Erythroblast (primary cell): Measurements from ENCODE around the gene C1orf216.
"Not testable (repeated sequence)": the region's sequence is repeated elsewhere in the genome, so short reads cannot be mapped to it uniquely, and the experiment has no call there.

Experiments used
- DNase-seq, 2 experiments: peaks; one replicate each; lab custom pipeline; 2025; lab: John Stamatoyannopoulos, UW
- GATA1 ChIP-seq: IDR thresholded peaks from 2 replicates; pipeline ENCODE4 v1.6.1; 2011; ENCODE audit warnings: low read depth, mild to moderate bottlenecking, control low read depth, low read length, moderate library complexity
- POLR2A ChIP-seq: IDR thresholded peaks from 2 replicates; pipeline ENCODE4 v1.6.1; 2011; ENCODE audit warnings: mild to moderate bottlenecking, low read length

C1orf216 gene

DNA sequence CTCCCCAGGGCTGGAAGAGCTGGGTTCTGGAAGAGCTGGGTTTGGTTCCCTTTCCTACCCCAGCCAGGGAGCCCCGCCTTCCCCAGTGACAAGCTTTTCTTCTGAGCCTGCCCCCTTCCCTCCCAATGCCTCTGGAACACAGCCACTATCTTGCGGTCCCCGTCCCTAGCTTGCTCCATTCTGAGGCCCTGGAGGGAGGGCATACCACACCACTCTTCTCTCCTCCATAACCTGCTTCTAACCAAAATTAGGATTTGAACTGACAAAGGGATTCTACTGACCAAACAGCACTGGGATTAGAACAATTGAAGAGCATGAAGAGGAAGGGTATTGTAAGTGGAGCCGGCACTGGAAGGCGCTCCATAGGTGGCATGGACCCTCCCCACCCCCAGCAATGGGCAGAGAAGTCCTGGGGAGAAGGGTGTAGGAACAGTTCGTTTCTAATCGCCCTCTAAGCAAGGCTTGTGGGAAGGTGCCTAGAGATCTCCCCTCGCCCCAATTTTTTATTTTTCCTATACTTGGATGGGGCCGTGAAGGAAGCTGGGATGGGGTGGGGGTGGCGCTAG, 690 bp downstream of the C1orf216 start:
- TF ChIP-seq GATA1 (no peak), POLR2A (peak; percentile 35)
- peak; percentile 67 for DNase-seq

DNA sequence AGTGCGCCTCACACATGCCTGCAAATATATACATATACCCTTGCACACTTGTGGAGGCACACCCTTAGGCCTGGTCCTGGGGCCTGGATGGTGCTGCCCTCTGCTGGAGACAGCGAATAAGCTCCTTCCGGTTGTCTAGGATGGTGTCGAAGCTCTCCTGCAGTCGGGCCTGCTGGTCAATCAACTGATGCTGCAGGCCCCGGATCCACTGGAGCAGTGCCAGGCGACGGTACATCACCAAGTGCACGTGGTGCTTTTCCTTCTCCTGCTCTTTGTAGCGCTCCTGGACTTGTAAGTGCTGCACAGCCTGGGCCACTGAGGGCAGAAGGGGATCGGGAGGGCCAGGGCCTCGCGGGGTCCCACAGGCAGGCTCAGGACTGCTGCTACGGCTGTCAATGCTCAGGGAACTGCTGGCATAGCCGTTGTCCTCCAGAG, 3.1 kb downstream of the C1orf216 start:
- peak; percentile 84 to 89 for DNase-seq
- no peak for TF ChIP-seq GATA1
- no peak for TF ChIP-seq POLR2A

DNA sequence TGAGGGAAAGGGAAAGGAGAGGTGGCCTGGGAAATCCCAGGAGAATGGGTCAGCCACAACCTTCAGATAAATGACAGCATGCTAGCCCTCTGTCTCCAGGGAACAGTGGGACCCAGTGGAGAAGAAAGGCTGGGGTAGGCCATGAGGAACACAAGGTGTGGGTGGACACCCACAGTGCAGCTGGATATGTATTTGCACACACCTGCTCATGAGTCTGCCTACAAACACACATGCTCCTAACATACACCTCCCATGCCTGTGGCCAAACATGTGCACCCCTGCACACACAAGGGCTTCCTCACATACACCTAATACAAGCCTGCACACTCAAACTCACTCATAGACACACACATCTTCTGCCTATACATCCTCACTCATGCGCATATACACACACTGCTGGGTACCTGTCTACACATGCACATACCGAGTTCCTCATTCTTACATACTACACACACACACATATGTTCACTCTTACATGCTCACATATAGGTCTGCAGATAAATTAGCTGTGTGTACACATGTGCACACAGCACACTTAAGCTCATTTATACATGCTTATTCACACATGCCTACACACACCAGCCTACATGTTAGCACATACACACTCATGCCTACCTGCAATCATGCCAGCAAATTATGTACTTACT, 3.6 kb downstream of the C1orf216 start:
- no peak for DNase-seq

DNA sequence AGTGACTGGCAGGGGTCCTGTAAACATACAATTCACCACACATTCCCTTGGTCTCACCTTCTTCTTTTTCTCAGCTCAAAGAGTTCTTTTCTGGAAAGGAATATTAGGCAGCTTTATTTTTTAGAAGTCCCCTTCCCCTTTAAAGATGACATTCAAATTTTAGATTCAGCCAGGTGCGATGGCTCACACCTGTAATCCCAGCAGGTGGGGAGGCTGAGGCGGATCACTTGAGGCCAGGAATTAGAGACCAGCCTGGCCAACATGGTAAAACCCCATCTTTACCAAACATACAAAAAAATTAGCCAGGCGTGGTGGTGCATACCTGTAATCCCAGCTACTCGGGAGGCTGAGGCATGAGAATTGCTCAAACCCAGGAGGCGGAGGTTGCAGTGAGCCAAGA, 7.6 kb downstream of the C1orf216 start:
- DNase-seq = not testable (repeated sequence)

More for the DNA sequence above, 3.6 kb downstream of the C1orf216 start:
- no peak for TF ChIP-seq GATA1
- TF ChIP-seq POLR2A = no peak

DNA sequence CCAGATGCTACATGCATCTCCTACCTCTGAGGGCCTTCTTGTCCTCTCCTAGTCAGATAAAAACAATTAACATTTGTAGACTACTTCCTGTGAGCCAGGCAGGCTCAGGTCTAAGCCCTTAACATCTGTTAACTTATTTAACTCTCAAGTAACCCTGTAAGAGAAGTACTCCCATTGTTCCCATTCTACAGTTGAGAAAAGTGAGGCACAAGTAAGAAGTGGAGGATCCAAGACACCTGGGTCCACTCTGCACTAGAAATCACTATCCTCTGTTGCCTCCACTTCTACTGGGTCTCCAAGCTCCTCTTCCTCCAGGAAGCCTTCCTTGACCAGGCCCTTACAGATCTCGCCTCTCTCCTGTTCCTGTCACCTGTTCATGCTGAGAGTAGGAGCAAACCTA, 9.7 kb downstream of the C1orf216 start:
- DNase-seq = no peak
- TF ChIP-seq POLR2A (no peak), GATA1 (no peak)

DNA sequence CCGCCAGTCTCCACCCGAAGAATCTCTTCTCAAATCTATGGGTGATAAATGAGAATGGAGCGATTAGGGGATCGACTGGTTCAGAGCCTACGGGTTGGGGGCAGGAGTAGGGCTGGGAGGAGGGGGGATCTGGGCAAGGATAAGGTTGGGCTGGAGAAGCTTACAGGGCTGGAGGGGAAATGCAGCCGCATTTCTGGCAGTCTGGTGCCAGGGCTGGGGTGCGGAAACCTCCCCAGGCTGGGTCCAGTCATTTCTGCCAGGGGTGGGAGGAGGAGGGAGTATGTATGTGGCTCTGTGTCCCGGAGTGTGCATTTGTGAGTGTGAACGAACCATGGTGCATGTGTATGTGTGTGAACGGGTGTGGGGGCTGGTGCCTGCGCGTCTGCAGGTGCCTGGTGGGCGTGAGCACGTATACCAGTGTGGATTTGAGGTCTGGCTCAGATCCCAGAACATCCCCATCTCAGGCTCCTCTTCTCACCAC, 10.2 kb downstream of the C1orf216 start:
- TF ChIP-seq GATA1 (no peak), POLR2A (no peak)
- DNase-seq = no peak

DNA sequence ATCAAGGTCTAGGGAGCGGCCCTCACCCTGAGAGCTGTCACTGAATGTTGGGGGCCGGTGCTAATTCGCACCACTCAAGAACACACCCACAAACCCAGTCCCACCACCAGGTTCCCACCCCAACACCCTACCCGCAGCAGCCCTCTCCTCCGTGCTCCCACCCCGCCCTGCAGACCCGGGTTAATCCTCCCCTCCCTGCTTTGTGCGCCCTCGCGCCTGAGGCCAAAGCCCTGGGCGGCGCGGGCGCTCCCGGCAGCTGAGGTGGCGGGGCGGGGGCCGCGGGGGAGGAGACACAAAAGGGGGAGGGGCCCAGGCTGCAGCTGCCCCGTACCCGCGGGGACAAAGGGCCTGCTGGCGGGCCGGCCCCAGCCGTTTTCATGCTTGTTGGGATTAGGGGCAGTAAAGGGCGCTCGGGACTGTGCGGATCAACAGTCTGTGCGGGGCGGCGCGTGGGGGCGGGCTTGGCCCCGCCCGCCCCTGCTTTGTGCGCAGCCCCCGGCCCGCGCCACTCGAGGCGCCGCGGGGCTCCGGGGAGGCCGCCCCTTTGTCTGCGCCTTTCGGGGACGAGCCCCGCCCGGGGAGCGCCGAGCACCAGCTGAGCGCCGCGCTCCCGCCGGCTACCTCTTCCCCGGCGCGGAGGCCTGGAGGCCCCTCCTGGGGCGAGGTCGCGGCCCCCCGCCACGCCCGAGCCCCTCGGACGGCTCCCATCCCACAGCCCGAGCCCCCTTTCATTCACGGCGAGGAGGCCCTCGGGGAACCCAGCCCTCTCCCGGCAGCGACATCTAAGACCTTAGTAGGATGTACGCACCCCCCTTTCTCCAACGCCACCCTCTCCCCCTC, 10.9 kb downstream of the C1orf216 start:
- peak; percentile 11 to 19 for DNase-seq

DNA sequence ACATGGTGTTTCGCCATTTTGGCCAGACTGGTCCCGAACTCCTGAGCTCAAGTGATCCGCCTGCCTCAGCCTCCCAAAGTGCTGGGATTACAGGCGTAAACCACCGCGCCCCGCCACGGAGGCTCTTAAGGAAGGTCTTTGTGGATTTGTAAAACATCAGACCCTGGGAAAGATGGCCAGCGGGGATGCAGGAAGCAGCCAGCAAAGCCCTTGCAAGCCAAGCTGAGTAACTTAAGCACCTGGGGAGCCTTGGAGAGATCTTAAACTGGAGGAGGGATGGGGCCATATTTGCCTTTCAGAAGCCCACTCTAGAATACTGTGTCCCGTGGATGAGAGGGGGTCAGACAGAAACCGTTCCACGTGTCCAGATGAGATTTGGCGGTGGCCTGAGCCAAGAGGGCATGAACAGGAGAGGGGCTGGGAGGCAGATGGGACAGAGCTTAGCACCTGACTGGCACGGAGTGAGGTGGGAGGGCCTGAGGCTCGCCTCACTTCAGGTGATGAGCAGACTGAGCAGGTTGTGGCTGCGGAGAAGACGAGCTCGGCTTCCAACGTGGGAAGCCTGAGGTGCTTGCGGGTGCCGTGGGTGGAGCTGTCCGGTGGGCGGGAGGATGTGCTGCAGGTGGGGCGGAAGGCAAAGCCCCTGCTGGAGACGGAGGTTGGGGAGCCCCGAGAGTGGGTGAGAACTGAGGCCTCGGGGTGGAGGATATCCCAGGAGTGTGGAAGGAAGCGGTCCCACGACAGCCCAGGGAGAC, 11.7 kb downstream of the C1orf216 start:
- DNase-seq = no peak
- no peak for TF ChIP-seq POLR2A
- TF ChIP-seq GATA1 = no peak

More for the DNA sequence above, 10.9 kb downstream of the C1orf216 start:
- no peak for TF ChIP-seq POLR2A

DNA sequence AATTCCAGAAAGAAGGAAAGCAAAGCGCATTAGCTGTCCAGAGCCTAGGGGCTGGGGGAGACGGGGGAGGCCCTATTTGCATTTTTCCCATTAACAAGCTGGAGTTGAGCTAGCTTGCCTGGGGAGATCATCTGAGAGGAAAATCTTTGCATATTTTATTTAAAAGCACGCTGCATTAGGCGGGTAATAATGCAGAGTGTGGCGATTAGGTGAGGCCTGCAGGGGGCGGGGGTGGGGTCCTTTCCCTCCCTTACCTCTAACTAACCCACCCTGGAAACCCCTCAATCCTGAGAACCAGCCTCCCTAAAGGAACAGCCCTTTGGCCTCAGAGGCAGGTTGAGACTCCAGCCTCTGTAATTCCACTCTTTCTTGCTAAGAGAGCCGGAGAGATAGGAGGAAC, 16.2 kb downstream of the C1orf216 start:
- TF ChIP-seq GATA1 (no peak), POLR2A (no peak)
- DNase-seq = no peak

DNA sequence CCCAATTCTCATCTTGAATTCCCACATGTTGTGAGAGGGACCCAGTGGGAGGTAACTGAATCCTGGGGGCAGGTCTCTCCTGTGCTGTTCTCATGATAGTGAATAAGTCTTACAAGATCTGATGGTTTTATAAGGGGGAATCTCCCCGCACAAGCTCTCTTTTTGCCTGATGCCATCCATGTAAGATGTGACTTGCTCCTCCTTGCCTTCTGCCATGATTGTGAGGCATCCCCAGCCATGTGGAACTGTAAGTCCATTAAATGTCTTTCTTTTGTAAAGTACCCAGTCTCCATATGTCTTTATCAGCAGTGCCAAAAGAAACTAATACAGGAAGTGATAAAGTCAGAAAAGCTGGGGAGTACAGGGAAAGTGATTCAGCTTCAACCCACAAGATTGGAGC, 19.5 kb downstream of the C1orf216 start:
- DNase-seq = not testable (repeated sequence)

DNA sequence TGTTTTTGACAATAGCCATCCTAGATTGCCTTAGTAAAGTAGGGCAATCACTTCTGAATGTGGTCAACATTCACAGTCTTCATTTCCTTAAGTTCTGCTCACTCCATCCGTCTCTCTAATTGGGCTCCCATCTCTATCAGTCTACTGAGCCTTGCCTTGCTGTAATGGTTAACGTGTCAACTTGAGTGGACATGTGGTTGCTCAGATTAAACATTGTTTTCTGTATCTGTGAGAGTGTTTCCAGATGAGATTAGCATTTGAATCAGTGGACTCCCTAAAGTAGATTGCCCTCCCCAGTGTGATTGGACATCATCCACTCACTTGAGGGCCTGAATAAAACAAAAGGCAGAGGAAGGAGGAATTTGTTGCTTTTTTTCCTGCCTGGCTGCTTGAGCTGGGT, 26.4 kb downstream of the C1orf216 start:
- peak in 1 of 2 experiments; percentile 25 for DNase-seq
- TF ChIP-seq GATA1 (no peak), POLR2A (no peak)

DNA sequence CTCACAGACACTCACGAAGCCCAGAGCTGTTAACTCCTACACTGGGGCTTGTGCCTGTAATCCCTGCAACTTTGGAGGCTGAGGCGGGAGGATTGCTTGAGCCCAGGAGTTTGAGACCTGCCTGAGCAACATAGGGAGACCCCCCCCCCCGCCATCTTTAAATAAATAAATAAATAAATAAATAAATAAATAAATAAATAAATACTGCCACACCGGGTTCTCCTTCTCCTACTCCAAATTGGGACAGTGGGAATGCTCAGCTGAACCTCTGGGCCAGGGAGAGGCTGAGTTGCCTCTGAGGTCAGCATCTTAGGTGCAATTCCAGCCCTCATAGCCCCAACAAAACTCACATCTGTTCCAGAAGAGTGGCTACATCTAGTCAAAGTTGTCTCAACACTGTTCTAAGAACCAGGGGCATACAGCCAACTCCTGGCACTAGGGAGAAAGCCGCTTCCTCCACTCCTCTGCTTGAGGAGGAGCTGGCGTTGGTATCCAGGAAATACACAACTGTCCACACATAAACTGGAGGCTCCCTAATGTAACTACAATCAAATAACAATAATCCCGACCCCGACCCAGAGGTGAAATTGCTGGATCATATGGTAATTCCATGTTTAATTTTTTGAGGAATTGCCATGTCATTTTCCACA, 27.0 kb downstream of the C1orf216 start:
- no peak for DNase-seq
- TF ChIP-seq GATA1 (no peak), POLR2A (no peak)

DNA sequence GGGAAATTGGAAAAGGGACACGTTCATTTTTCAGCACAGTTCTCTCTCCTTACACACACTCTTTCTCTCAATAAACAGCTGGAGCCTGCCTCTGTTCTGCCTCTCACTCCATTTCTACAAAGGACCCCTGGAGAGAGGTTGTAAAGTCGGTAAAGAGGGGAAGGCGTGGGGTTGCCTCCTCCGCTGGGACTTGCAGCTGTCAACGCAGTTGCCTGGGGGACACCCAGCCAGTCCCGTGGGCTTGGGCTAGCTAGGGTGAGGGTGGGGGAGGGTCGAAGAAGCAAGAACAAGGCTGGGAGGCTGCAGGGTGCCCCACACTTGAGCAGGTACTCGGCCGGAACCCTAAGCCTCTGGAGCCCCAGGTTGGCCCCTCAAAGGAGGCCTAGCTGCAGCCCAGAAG, 27.6 kb downstream of the C1orf216 start:
- no peak for DNase-seq
- TF ChIP-seq GATA1 = no peak
- no peak for TF ChIP-seq POLR2A

DNA sequence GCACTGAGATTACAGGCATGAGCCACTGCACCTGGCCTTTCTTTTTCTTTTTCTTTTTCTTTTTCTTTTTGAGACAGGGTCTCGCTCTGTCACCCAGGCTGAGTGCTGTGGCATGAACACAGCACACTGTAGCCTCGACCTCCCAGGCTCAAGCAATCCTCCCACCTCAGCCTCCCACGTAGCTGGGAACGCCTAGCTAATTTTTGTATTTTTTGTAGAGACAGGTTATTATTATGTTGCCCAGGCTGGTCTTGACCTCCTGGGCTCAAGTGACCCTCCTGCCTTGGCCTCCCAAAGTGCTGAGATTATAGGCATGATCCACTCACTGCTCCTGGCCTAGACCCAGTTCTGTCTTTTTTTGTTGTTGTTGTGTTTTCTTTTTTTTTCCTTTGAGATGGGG, 28.6 kb downstream of the C1orf216 start:
- DNase-seq = not testable (repeated sequence)
